ENCODE measurements around the gene SH3RF2.
"Not testable (repeated sequence)": the region's sequence is repeated elsewhere in the genome, so short reads cannot be mapped to it uniquely, and the experiment has no call there.

Gene SH3RF2

GRCh38 chr5:146098047-146098446 lies 161.7 kb downstream of the SH3RF2 start:
- DNase-seq = no peak

GRCh38 chr5:146101646-146102045 lies 165.3 kb downstream of the SH3RF2 start:
- no peak for DNase-seq

- no peak for DNase-seq
Observed at GRCh38 chr5:146103594-146103993, 167.2 kb downstream of the SH3RF2 start.

DNA sequence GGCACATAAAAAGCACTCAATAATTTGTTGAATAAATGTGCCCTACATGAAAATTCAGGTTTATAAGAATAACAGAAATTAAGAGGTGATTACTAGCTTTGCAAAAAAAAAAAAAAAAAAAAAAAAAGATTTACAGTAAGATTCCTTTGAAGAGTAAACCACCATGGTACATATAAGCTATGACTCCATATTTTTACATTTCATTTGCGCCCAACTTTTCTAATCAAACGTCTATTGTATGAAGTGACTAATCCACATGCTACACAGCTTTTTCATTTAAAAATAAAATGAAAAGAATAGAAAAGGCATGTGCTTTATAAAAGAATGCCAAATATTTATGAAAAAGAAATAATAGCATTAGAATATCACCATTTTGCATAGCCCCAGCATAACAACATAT lies 169.1 kb downstream of the SH3RF2 start, which contains the start of gene PLAC8L1:
TSS of gene PLAC8L1 (minus strand) at position 101 of the 400 bp plus-strand sequence. CDS start 1,266 bp downstream, outside the sequence.
- DNase-seq = no peak

GRCh38 chr5:146107901-146108300 lies 171.5 kb downstream of the SH3RF2 start:
- no peak for DNase-seq

DNA sequence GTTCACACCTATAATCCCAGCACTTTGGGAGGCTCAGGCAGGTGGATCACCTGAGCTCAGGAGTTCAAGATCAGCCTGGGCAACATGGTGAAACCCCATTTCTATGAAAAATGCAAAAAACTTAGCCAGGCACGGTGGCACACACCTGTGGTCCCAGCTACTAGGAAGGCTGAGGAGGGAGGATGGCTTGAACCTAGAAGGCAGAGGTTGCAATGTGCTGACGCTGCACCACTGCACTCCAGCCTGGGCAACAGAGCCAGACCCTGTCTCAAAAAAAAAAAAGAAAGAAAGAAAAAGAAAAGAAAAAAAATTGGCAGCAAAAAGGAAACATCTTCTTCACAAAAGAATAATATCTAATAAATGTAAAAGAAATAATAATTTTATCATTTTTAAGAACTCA lies 172.5 kb downstream of the SH3RF2 start:
- not testable (repeated sequence) for DNase-seq

GRCh38 chr5:146109379-146109778 lies 173.0 kb downstream of the SH3RF2 start:
- DNase-seq = no peak

DNA sequence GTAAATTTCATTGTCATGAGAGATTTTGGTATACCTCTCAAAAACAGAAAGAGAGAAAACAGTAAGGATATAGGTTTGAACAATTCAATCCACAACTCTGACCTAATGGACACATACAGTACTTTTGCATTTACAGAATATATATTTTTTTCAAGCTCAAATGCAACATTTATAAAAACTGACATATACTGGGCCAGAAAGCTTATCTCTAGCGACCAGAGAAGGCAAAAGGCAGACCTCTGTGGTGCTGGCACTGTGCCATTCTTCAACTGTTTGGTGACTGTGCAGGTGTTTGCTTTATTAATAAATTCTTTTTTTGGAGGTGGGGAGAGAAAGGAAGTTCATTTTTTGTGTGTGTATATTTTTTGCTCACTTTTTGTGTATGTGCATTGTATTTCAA lies 175.0 kb downstream of the SH3RF2 start:
- no peak for DNase-seq

GRCh38 chr5:146112476-146112875 lies 176.1 kb downstream of the SH3RF2 start:
- DNase-seq = no peak
